Neural progenitor cell (in vitro differentiated cells): ENCODE results near the gene PLA2G4A. TPM values are rescaled to one million over a fixed set of nuclear protein-coding genes. Genes with fewer than 3 reads are reported as not detected.

Experiments
- DNase-seq: peaks from one replicate; pipeline ENCODE4 v3.0.0-alpha.2; 2016; ENCODE audit warnings: low spot score
- H2AFZ ChIP-seq: fragments of 200-600 bp; sonication (generic); replicated peaks from 2 replicates; pipeline ENCODE4 v1.6.1; 2016; ENCODE audit warnings: antibody characterized with exemption
- H3F3A ChIP-seq: fragments of 200-600 bp; sonication (generic); 2 replicates; pipeline ENCODE4 v1.6.1; 2016; ENCODE audit warnings: antibody characterized with exemption, low read depth
- H3K27ac ChIP-seq: fragments of 200-600 bp; sonication (generic); 2 replicates; pipeline ENCODE4 v1.5.1; 2016; ENCODE audit warnings: mild to moderate bottlenecking
- H3K27me3 ChIP-seq: fragments of 200-600 bp; sonication (generic); 2 replicates; pipeline ENCODE4 v1.6.1; 2016; ENCODE audit warnings: mild to moderate bottlenecking, moderate library complexity
- H3K36me3 ChIP-seq: fragments of 200-600 bp; sonication (generic); 2 replicates; pipeline ENCODE4 v1.5.1; 2016
- H3K4me1 ChIP-seq: fragments of 200-600 bp; sonication (generic); 2 replicates; pipeline ENCODE4 v1.6.1; 2016; ENCODE audit warnings: mixed run types
- H3K4me2 ChIP-seq: fragments of 200-600 bp; sonication (generic); 2 replicates; pipeline ENCODE4 v1.6.1; 2016
- H3K4me3 ChIP-seq: fragments of 200-600 bp; sonication (generic); 2 replicates; pipeline ENCODE4 v1.5.1; 2016
- H3K79me2 ChIP-seq: fragments of 200-600 bp; sonication (generic); 2 replicates; pipeline ENCODE4 v1.6.1; 2016; ENCODE audit warnings: low read depth
- H3K9ac ChIP-seq: fragments of 200-600 bp; sonication (generic); 2 replicates; pipeline ENCODE4 v1.6.1; 2016
- H3K9me3 ChIP-seq: fragments of 200-600 bp; sonication (generic); 2 replicates; pipeline ENCODE4 v1.5.1; 2016; ENCODE audit warnings: low read depth
- H4K20me1 ChIP-seq: fragments of 200-600 bp; sonication (generic); 2 replicates; pipeline ENCODE4 v1.6.1; 2016; ENCODE audit warnings: low read depth
- H3K27ac Mint-ChIP-seq: 3 replicates; pipeline ENCODE4 v1.8.0; 2021; ENCODE audit warnings: mixed read lengths
- H3K27me3 Mint-ChIP-seq: 2 replicates; pipeline ENCODE4 v1.8.0; 2022; ENCODE audit warnings: low read depth, mild to moderate bottlenecking, inconsistent platforms, moderate library complexity, mixed read lengths; ENCODE audit not compliant: insufficient read depth
- H3K36me3 Mint-ChIP-seq: 3 replicates; pipeline ENCODE4 v1.8.0; 2021; ENCODE audit warnings: mixed read lengths
- H3K4me1 Mint-ChIP-seq: 3 replicates; pipeline ENCODE4 v1.8.0; 2021; ENCODE audit warnings: mixed read lengths
- H3K4me3 Mint-ChIP-seq: 3 replicates; pipeline ENCODE4 v1.8.0; 2021; ENCODE audit warnings: mild to moderate bottlenecking, moderate library complexity, mixed read lengths
- H3K9me3 Mint-ChIP-seq: 3 replicates; pipeline ENCODE4 v1.8.0; 2020; ENCODE audit warnings: mixed read lengths
- EZH2 ChIP-seq: fragments of 200-600 bp; sonication (generic); IDR thresholded peaks from 2 replicates; pipeline ENCODE4 v1.6.1; 2017; ENCODE audit warnings: antibody characterized with exemption, mild to moderate bottlenecking, moderate library complexity
- EZH2phosphoT487 ChIP-seq: fragments of 200-600 bp; sonication (generic); IDR thresholded peaks from 2 replicates; pipeline ENCODE4 v1.6.1; 2017; ENCODE audit warnings: antibody characterized with exemption
- total RNA-seq: library from RNA; depleted of rRNA; stranded (reverse); fragments of >200 nt; gene quantifications from 2 replicates; pipeline ENCODE4 v1.2.3, GENCODE V29; 2015; ENCODE audit warnings: low replicate concordance
- TF ChIP-seq, protein P1 (sequence below): fragments of 200-600 bp; sonication (generic); IDR thresholded peaks from 2 replicates; pipeline ENCODE4 v1.5.1; 2017; ENCODE audit warnings: antibody characterized with exemption, mild to moderate bottlenecking

PLA2G4A gene
- total RNA-seq, 1 donor from 2014 or later = 1.0 TPM

DNA sequence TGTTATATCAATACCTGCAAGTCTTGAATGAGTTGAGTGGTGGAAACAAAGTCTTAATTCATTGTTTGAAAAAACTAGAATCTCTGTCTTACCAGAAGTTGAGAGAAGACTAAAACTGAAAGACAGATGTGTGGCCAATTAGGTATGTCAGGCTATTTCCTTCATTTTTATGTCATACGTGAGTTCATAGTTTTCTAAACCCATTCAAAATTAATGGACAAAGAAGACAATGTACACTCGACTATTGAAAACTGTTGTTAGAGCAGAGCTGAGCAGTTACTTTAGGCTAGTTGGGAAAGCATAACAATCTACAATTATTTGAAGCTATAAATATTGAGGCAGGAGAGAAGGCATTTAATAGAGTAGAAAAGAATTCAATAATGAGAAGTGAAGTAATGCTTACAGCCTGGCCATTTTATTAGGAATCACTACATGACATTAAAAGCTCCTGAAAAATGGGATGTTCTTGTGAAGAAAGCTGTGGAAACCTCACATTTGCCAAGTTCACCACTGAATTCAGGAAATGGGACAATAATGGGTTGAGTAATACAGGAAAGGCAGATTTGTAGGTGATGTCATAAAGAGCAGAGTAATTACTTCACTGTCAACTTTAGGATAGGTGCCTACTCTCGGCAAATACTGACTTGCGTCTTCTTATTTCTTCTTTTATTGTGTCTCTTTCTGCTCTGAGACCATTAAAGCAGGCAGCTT is 204.4 kb downstream of the PLA2G4A start:
- H4K20me1 ChIP-seq = no peaks in the 10 kb centered on the region
- H3K36me3 ChIP-seq = no peaks in the 10 kb centered on the region
- Mint-ChIP-seq H3K27ac (no peak overlapping the region), H3K9me3 (peaks cover 14% of the 10 kb centered on the region), H3K36me3 (no peaks in the 10 kb centered on the region), H3K4me3 (no peak overlapping the region), H3K27me3 (no peaks in the 10 kb centered on the region), H3K4me1 (no peaks in the 10 kb centered on the region)
- no peaks in the 10 kb centered on the region for H3K27me3 ChIP-seq
- no peaks in the 10 kb centered on the region for H3K9me3 ChIP-seq
- no peak for TF ChIP-seq EZH2
- TF ChIP-seq, protein P1, sequence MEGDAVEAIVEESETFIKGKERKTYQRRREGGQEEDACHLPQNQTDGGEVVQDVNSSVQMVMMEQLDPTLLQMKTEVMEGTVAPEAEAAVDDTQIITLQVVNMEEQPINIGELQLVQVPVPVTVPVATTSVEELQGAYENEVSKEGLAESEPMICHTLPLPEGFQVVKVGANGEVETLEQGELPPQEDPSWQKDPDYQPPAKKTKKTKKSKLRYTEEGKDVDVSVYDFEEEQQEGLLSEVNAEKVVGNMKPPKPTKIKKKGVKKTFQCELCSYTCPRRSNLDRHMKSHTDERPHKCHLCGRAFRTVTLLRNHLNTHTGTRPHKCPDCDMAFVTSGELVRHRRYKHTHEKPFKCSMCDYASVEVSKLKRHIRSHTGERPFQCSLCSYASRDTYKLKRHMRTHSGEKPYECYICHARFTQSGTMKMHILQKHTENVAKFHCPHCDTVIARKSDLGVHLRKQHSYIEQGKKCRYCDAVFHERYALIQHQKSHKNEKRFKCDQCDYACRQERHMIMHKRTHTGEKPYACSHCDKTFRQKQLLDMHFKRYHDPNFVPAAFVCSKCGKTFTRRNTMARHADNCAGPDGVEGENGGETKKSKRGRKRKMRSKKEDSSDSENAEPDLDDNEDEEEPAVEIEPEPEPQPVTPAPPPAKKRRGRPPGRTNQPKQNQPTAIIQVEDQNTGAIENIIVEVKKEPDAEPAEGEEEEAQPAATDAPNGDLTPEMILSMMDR = no peak
- no peak for TF ChIP-seq EZH2phosphoT487
- H3K79me2 ChIP-seq = no peaks in the 10 kb centered on the region
- no peak overlapping the region for H3K4me3 ChIP-seq
- H3K4me2 ChIP-seq = no peak overlapping the region
- DNase-seq = no peak
- no peak overlapping the region for H3K9ac ChIP-seq
- H2AFZ ChIP-seq = no peak overlapping the region
- H3F3A ChIP-seq = no peaks in the 10 kb centered on the region
- H3K4me1 ChIP-seq = no peaks in the 10 kb centered on the region
- no peak overlapping the region for H3K27ac ChIP-seq

DNA sequence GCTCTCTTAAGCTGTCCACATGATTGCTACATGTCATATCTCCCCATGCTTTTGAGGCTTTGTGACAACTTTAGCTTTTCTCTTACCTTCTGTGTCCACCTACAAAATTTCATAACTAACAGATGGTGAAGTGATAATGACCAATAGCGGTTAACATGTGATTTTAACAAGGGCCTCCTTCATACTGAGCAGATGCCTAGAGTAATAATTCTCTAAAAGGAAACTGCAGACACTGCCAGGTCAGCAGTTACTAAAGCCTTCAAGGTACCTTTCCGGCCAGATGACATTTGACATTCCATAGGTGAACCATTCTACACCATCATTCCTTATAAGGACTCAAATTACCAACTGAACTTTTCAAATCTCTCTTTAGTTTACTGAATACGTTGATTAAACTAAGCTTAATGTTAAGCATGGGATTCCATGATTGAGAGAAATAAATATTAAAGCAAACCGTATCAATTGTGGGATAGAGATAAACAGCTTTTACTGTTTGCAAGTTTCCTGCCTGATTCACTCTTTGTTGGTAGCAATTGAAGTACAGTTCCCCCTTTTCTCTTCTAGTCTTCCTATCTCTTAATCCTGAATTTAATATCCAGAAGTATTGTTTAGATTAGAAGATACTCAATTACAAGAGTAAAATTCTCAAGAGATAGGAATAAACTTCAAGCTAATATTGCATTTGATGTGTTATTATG is 205.1 kb downstream of the PLA2G4A start:
- H3K9me3 Mint-ChIP-seq = peaks cover 12% of the 10 kb centered on the region
- Histone ChIP-seq H2AFZ (no peak overlapping the region), H3K27ac (no peak overlapping the region), H3K4me2 (no peak overlapping the region), H3K9me3 (no peaks in the 10 kb centered on the region), H4K20me1 (no peaks in the 10 kb centered on the region), H3K27me3 (no peaks in the 10 kb centered on the region), H3F3A (no peaks in the 10 kb centered on the region), H3K36me3 (no peaks in the 10 kb centered on the region), H3K4me3 (no peak overlapping the region), H3K9ac (no peak overlapping the region), H3K4me1 (no peaks in the 10 kb centered on the region), H3K79me2 (no peaks in the 10 kb centered on the region)
- H3K27ac Mint-ChIP-seq = no peak overlapping the region
- no peaks in the 10 kb centered on the region for H3K36me3 Mint-ChIP-seq
- no peaks in the 10 kb centered on the region for H3K4me1 Mint-ChIP-seq
- TF ChIP-seq, protein P1 = no peak
- TF ChIP-seq EZH2phosphoT487 = no peak
- no peak for TF ChIP-seq EZH2
- DNase-seq = no peak
- no peaks in the 10 kb centered on the region for H3K27me3 Mint-ChIP-seq
- H3K4me3 Mint-ChIP-seq = no peak overlapping the region

DNA sequence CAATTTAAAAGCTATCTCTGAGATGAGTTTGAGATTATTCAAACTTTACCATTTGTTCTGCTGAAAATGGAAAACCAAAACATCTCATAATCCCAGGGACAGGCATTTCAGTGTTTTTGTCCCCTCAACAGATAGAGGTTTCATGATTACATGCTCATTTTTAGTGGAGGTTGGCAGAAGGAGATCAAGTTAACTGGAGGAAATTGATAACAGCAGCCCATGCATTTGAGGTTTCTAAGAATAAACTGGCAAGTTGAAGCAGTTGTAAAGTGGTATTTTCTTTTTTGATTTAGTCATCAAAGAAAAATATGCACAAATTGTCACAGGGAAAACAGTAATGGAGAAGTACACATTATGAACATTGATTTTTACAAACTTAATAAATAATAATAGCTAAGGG is 205.8 kb downstream of the PLA2G4A start:
- no peaks in the 10 kb centered on the region for H3K4me1 ChIP-seq
- H3K36me3 ChIP-seq = no peaks in the 10 kb centered on the region
- H3K27ac ChIP-seq = no peak overlapping the region
- Mint-ChIP-seq H3K4me3 (no peak overlapping the region), H3K27ac (no peak overlapping the region), H3K4me1 (no peaks in the 10 kb centered on the region), H3K27me3 (no peaks in the 10 kb centered on the region), H3K36me3 (no peaks in the 10 kb centered on the region), H3K9me3 (peaks cover 6% of the 10 kb centered on the region)
- no peaks in the 10 kb centered on the region for H3K27me3 ChIP-seq
- no peaks in the 10 kb centered on the region for H4K20me1 ChIP-seq
- no peak overlapping the region for H3K4me3 ChIP-seq
- no peak overlapping the region for H3K9ac ChIP-seq
- TF ChIP-seq EZH2phosphoT487 = no peak
- TF ChIP-seq, protein P1 = no peak
- no peak for TF ChIP-seq EZH2
- no peaks in the 10 kb centered on the region for H3K9me3 ChIP-seq
- H2AFZ ChIP-seq = no peak overlapping the region
- no peaks in the 10 kb centered on the region for H3K79me2 ChIP-seq
- no peak overlapping the region for H3K4me2 ChIP-seq
- no peaks in the 10 kb centered on the region for H3F3A ChIP-seq
- DNase-seq = no peak
